ENCODE data around the gene HEXD. TPM values are rescaled to one million over a fixed set of nuclear protein-coding genes. Genes with fewer than 3 reads are reported as not detected.

Gene HEXD
- total RNA-seq, 1 experiment from 2014 or later: 14.2 TPM

DNA sequence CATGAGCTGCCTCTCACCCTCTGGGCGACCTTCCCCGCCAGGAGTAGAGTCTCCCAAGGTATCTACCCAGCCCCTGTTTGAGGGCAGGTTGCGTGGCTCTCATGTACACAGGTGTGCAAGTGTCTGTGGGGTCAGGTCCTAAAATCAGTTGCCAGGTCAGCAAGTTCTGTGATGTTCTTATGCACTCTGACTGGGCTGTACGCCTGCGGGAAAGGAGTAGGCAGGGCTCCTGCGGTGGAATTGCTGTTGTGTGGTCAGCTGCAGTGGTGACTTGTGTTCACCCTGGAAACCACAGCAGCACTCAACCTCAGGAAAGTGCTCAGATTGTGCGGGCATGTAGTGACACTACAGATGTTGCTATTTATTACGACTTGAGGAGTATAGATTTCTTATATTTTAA lies 59.8 kb downstream of the HEXD start:
- H3K4me1 ChIP-seq: no peaks in the 10 kb centered on the region
- no peaks in the 10 kb centered on the region for H3K27me3 ChIP-seq
- no peaks in the 10 kb centered on the region for H3K9me3 ChIP-seq (replicated peaks)
- no peak for DNase-seq
- peaks cover 69% of the 10 kb centered on the region for H3K36me3 ChIP-seq
- H3K27ac ChIP-seq: no peak overlapping the region
- no peak overlapping the region for H3K4me3 ChIP-seq

DNA sequence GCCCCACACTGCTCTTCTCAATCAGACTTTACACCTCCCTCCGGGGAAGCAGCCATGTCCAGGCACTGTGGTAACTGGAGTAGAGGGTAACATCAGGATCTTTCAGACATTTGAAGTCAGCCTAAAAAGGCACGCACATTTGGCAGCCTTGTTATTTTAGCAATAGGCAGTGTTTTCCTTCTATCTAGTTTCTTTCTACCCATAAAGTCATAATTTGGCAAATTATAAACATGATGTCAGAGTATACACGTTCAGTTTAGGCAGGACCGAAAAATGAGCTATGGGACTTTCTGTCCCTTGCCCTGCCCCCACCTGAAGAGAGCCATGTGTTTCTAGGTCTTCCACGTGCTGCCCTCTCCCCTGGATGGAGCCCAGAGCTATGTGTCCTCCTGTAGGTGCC lies 61.5 kb downstream of the HEXD start:
- Histone ChIP-seq H3K4me3 (no peak overlapping the region), H3K4me1 (no peaks in the 10 kb centered on the region), H3K27ac (no peak overlapping the region), H3K27me3 (no peaks in the 10 kb centered on the region), H3K36me3 (peaks cover 65% of the 10 kb centered on the region), H3K9me3 (replicated peaks) (no peaks in the 10 kb centered on the region)
- no peak for DNase-seq

DNA sequence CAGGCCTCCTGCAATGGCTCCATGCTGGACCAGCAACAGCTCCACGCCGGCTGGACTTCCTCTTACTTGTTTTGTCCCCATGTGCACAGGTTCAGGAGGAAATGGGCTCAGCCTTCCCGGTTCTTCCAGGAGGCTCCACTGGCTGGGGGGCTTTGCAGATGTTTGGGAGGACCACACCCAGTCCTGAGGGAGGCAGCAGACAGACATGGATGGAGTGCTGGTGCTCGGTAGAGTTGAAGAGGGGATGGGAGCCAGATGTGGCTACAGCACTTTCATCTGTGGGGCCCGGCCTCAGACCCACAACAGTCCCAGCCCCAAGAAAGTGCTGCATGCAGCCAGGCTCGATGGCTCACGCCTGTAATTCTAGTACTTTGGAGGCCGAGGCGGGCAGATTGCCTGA lies 62.2 kb downstream of the HEXD start:
- Histone ChIP-seq H3K27me3 (no peaks in the 10 kb centered on the region), H3K36me3 (peaks cover 63% of the 10 kb centered on the region), H3K4me3 (no peak overlapping the region), H3K4me1 (no peaks in the 10 kb centered on the region), H3K9me3 (replicated peaks) (no peaks in the 10 kb centered on the region), H3K27ac (no peak overlapping the region)
- DNase-seq: no peak

GRCh38 chr17:82483204-82483660 lies 65.1 kb downstream of the HEXD start:
- Histone ChIP-seq H3K4me3 (no peak overlapping the region), H3K36me3 (peaks cover 60% of the 10 kb centered on the region), H3K27me3 (no peaks in the 10 kb centered on the region), H3K27ac (no peak overlapping the region), H3K9me3 (replicated peaks) (no peaks in the 10 kb centered on the region), H3K4me1 (no peaks in the 10 kb centered on the region)
- DNase-seq: no peak

DNA sequence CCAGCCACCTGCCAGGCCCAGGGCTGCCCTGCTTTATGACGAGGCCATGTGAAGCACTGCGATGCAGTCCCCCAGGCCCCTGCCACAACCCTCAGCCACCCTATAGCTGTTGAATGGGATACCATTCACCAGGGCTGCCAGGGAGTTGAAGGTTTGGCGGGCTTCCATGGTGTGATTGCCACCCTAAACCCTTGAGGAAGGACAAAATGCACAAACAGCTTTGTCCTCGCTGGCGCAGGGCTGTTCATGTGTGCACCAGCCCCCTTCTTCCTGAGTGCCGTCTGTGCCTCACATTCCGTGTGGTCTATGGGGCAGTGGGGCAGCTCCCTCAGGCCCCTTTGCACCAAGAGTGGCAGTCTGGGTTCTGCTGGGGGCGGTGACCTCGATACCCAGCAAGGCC lies 65.7 kb downstream of the HEXD start:
- no peak overlapping the region for H3K4me3 ChIP-seq
- H3K27me3 ChIP-seq: no peaks in the 10 kb centered on the region
- no peak overlapping the region for H3K27ac ChIP-seq
- no peaks in the 10 kb centered on the region for H3K9me3 ChIP-seq (replicated peaks)
- no peak for DNase-seq
- no peaks in the 10 kb centered on the region for H3K4me1 ChIP-seq
- peaks cover 58% of the 10 kb centered on the region for H3K36me3 ChIP-seq

DNA sequence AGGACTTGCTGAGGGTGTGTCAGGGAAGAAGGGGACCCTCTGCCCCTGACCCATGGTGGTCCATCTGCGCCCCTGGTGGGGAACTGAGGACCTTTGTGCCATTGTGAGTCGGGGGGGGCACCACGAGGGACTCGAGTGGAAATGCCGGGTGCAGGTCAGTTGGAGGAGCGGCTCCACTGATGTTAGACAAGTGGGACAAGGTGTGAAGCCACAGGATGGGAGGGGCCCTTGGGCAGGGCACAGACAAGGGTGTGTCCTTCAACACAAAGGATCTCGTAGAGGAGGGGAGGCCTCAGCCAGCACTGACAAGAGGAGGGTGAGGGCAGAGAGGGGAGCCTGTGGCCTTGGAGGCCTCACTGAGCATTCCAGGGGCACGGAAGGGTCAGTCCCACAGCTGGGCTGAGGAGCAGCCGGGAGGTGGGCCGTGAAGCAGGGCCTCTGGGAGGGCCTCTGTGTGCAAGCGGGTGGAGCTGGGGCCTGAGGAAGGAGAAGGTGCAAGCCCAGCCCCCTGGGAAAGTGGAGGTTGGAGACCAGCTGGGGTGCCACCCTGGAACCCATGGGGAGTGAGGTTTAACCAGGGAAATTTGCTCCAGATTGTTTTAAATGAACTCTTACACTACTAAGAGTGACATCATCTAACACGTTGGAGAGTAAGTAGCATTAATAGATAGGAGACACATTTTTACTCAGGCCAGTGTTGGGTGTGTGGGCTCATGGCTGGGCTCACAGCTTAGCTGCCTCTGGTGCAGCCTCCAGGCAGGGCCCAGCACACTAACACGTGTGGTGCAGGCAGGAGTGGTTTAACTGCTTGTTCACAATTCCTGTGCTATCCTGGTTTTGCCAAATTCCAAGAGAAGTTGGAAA lies 68.3 kb downstream of the HEXD start:
- Histone ChIP-seq H3K4me1 (peaks cover 9% of the 10 kb centered on the region), H3K9me3 (replicated peaks) (no peaks in the 10 kb centered on the region), H3K4me3 (no peak overlapping the region), H3K36me3 (peaks cover 35% of the 10 kb centered on the region), H3K27ac (no peak overlapping the region), H3K27me3 (no peaks in the 10 kb centered on the region)
- DNase-seq: no peak

DNA sequence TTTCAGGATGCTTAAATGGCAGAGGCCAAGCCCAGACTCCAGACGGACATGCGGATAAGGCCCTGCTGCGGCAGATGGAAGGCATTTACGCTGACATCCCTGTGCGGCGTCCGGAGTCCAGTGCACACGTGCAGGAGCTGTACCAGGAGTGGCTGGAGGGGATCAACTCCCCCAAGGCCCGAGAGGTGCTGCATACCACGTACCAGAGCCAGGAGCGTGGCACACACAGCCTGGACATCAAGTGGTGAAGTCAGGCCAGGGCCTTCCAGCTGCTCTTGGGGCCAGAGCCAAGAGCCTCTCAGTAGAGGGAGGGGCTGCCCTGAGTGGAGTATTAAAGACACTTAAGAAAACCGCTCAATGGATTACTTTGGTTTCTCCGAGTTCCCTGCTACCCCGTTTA lies 69.8 kb downstream of the HEXD start:
- H3K9me3 ChIP-seq (replicated peaks): no peaks in the 10 kb centered on the region
- H3K27me3 ChIP-seq: no peaks in the 10 kb centered on the region
- H3K36me3 ChIP-seq: peaks cover 32% of the 10 kb centered on the region; the same call in 1 of the 2 replicates
- H3K27ac ChIP-seq: no peak overlapping the region
- no peak overlapping the region for H3K4me3 ChIP-seq
- DNase-seq: no peak
- peaks cover 9% of the 10 kb centered on the region for H3K4me1 ChIP-seq

- no peak overlapping the region for H3K4me3 ChIP-seq
- peaks cover 26% of the 10 kb centered on the region; the same call in 1 of the 2 replicates for H3K36me3 ChIP-seq
- H3K27ac ChIP-seq: no peak overlapping the region
- no peaks in the 10 kb centered on the region for H3K27me3 ChIP-seq
- H3K4me1 ChIP-seq: peaks cover 9% of the 10 kb centered on the region
- H3K9me3 ChIP-seq (replicated peaks): no peaks in the 10 kb centered on the region
- no peak for DNase-seq
These were observed 71.0 kb downstream of the HEXD start for GRCh38 chr17:82489117-82489516.

- Histone ChIP-seq H3K4me3 (no peak overlapping the region), H3K4me1 (peaks cover 9% of the 10 kb centered on the region), H3K27me3 (no peaks in the 10 kb centered on the region), H3K9me3 (replicated peaks) (no peaks in the 10 kb centered on the region), H3K27ac (no peak overlapping the region), H3K36me3 (peaks cover 17% of the 10 kb centered on the region; the same call in 1 of the 2 replicates)
- DNase-seq: peak; percentile 60 to 77
These were observed 71.8 kb downstream of the HEXD start for GRCh38 chr17:82489851-82490511.

DNA sequence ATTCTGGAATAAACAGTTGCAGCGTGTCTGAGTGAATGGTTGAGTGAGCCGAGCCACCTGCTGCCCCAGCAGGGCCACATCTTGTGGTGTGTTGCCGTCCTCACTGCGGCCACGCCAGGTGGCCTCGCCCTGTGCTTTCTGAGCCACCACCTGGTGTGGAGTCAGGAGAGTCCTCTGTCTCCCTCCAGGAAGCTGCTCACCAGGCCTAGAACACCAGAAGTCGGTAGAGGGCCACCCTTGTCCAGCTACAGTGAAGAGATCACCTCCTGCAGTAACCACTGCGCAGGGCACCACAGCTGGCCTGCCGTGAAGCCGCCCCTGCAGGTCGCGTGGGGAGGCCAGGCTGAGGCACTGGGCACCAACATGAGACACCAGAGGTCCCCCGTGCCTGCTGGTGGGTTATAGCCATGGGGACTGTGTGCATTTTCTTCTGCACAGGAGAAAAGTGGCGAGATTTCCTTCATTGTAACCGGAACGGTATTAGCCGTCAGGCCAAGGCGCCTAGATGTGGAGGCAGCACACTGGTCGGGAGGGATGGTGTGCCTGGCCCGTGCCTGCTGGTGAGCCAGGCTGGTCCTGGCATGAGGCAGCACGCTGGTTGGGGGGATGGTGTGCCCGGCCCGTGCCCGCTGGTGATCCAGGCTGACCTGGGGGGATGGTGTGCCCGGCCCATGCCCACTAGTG lies 72.5 kb downstream of the HEXD start:
- H3K27ac ChIP-seq: no peak overlapping the region
- H3K9me3 ChIP-seq (replicated peaks): no peaks in the 10 kb centered on the region
- no peaks in the 10 kb centered on the region for H3K27me3 ChIP-seq
- peaks cover 12% of the 10 kb centered on the region; the same call in 1 of the 2 replicates for H3K36me3 ChIP-seq
- H3K4me1 ChIP-seq: peaks cover 9% of the 10 kb centered on the region
- peak in 1 of 2 experiments; percentile 47 for DNase-seq
- no peak overlapping the region for H3K4me3 ChIP-seq

- Histone ChIP-seq H3K9me3 (replicated peaks) (no peaks in the 10 kb centered on the region), H3K27ac (no peak overlapping the region), H3K4me3 (no peak overlapping the region), H3K27me3 (no peaks in the 10 kb centered on the region), H3K4me1 (peaks cover 9% of the 10 kb centered on the region), H3K36me3 (peaks cover 12% of the 10 kb centered on the region; the same call in 1 of the 2 replicates)
- DNase-seq: no peak
These were observed 73.0 kb downstream of the HEXD start for GRCh38 chr17:82491196-82491530.

DNA sequence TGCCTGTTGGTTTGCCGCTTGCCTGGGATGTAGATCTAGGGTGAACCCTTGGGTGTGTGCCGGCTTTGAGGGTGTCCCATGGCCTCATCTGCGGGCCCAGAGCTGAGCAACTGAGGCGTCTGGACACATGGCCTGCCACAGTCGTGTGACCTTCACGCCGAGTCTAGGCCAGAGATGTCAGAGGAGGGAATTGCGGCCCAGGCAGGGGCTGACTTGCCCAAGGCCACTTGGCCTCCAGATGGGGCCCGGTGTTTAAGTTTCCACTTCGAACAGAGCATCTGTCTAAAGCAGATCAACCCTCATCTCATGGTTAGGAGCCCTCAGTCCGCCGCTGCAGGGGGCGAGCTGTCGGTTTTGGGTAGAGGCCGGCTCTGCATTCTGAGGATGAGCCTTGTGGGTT lies 73.4 kb downstream of the HEXD start:
- Histone ChIP-seq H3K9me3 (replicated peaks) (no peaks in the 10 kb centered on the region), H3K27ac (no peak overlapping the region), H3K36me3 (peaks cover 11% of the 10 kb centered on the region; the same call in 1 of the 2 replicates), H3K4me1 (peaks cover 10% of the 10 kb centered on the region), H3K4me3 (no peak overlapping the region), H3K27me3 (no peaks in the 10 kb centered on the region)
- no peak for DNase-seq

All from SJCRH30 (cell line).